IPS-NIHi7 (cell line): ENCODE data around the gene OR6C75.
A peak's percentile ranks its signal among the peaks of the same experiment; 100 is the strongest.
"Not testable (repeated sequence)": the region's sequence is repeated elsewhere in the genome, so short reads cannot be mapped to it uniquely, and the experiment has no call there.

Experiments
- DNase-seq: peaks from one replicate; pipeline ENCODE4 v3.0.0; 2012; ENCODE audit warnings: mixed read lengths; ENCODE audit errors: extremely low spot score

OR6C75 gene

DNA sequence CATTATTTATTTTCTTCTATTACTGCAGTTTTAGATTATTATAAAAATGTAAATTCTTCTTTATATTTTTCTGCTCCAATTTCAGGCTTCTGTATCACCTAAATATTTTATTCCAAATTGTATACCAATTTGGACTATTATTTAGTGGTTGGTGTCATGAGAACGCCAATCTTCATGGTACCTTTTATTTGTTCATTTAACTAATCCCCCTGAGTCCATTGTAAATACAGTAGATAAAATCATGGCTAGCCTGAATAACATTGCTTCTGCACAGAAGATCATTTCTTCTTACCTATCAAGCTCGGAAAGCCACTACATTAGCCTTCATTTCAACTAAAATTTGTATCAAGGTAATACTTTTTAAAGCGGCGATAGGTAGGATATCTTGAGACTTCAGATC lies at the start of gene OR6C75:
Gene OR6C75, plus strand, starts transcription at position 301 of the 400 bp plus-strand sequence. CDS start 2,136 bp downstream, outside the sequence.
- DNase-seq = no peak

DNA sequence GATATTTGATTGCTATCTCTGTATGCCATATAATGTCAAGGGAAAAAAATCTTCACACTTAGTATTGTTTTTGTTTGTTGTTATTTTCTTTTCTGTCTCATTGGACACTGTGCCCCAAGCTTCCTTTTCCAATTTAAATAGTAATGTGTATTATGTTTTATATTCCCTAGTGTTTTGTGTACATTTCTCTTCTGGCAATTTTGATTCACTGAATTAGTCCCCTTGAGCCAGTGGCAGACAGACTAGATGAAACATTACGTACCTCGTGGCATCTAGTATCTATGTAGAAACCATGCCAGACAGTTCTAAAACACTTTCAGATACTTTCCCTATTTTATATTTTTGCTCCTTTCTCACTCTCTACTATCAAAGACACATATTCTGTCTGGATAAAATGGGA lies 48.7 kb upstream of the OR6C75 start, which contains the start of gene OR6C1:
Gene OR6C1, plus strand, starts transcription at position 301 of the 400 bp plus-strand sequence. CDS start 6,257 bp downstream, outside the sequence.
- no peak for DNase-seq

DNA sequence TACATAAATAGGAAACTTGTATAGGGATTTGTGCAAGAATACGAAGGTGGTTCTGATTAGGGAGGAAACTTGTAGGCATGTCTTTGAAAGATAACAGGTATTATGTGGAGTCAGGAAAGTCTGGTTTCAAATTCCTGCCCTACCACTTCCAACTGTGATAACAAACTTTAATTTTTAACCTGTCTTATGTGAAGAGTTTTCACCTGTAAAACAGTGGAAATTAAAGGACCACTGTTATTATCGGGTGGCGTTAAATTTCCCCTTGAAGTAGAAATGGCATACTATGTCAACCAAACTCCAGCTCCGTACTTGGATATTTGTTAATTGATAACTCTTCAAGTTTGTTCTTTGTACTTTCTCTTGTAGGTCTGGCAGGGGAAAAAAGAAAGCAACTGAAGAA lies 42.6 kb upstream of the OR6C75 start:
- no peak for DNase-seq

DNA sequence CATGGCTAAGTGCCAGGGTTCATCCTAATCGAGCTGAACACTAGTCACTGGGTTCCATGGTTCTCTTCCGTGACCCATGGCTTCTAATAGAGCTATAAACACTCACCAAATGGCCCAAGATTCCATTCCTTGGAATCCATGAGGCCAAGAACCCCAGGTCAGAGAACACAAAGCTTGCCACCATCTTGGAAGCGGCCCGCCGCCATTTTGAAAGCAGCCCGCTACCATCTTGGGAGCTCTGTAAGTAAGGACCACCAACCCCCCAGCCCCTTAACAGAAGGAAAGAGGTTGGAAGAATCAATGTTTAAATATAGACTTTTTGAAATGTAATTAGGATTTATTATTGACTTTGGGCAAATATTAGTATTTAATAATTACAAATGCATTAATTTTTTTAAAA lies 37.0 kb upstream of the OR6C75 start:
- DNase-seq = not testable (repeated sequence)

DNA sequence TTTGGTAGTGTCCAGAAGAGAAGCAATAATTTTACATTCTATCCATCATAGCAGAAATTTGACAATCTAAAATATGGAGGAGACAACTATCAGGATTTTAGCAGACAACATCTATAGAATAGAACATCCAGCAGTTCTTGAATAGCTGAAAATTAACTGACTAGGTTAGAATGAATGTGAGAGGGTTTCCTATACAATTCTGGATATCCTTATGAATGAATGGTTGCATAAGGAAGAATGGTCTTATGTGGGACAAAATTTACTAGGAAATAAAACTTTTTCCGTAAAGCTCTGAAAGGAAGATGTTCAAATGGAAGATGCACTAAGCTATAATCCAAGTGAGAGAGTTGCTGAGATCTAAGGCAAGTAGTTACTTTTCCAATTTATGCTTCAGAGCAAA lies 32.3 kb upstream of the OR6C75 start, which contains the start of gene OR6C3:
Gene OR6C3, plus strand, starts transcription at position 301 of the 400 bp plus-strand sequence. CDS start 955 bp downstream, outside the sequence.
- no peak for DNase-seq

DNA sequence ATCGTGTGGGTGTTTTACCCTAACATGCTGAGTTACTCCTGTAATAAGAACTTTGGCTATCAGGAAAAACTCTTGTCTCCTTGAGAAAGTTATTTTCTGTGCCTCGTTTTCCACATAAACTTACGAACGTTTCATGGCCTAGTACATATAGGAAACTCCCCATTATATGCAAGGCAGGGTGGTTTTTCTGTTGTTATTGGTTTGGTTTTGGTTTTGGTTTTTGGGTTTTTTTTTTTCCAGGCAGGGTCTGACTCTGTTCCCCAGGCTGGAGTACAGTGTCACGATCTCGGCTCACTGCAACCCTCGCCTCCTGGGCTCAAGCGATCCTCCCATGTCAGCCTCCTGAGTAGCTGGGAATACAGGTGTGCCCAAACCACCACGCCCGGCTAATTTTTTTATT lies 26.8 kb upstream of the OR6C75 start:
- no peak for DNase-seq

DNA sequence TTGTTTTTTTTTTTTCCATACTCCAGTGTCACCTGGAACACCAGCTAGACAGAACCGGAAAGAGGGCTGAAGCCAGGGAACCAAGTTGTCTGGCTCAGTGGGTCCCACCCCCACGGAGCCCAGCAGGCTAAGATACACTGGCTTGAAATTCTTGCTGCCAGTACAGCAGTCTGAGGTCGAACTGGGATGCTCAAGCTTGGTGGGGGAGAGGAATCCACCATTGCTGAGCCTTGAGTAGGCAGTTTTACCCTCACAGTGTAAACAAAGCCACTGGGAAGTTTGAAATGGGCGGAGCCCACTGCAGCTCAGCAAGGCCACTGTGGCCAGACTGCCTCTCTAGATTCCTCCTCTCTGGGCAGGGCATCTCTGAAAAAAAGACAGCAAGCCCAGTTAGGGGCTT lies 7.4 kb upstream of the OR6C75 start:
- DNase-seq = not testable (repeated sequence)

DNA sequence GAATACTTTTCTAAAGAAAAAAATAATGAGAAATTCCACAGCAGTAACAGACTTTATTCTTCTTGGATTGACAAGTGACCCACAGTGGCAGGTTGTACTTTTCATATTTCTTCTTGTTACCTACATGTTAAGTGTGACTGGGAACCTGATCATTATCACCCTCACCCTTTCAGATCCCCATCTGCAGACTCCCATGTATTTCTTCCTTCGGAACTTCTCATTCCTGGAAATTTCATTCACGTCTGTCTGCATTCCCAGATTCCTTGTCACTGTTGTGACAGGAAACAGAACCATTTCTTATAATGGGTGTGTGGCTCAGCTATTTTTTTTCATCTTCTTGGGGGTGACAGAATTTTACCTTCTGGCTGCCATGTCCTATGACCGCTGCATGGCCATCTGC lies 2.3 kb downstream of the OR6C75 start:
- no peak for DNase-seq

DNA sequence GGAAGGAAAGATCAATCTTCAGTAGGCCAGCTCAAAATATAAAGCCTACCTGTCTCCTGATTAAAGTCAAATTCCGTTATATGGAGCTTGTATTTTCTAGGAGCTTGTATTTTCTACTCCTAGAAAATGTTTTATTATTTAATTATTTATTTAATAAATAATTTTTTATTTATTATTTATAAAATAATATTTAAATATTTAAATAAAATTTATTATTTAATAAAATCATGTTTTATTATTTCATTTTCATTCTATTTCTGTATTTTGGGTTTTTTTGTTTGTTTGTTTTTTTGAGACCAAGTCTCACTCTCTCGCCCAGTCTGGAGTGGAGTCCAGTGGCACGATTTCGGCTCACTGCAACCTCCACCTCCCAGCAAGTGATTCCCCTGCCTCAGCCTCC lies 9.7 kb downstream of the OR6C75 start:
- no peak for DNase-seq

DNA sequence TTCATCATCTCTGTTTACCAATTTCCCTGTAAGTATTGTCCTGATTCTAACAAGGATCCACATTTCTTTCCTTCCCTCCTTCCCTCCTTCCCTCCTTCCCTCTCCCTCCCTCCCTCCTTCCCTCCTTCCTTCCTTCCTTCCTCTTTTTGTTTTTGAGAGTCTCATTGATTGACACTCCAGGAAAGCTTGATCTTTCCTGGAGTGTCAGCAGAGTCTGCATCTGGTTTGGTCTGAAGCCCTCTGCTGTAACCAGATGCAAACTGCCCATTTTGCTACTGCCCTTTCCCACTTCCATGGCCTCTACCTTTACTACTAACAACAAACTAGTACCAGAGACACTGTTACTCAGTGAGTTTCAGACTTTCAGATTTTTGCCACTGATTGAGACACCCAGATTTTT lies 23.1 kb downstream of the OR6C75 start:
- DNase-seq = peak; percentile 34

DNA sequence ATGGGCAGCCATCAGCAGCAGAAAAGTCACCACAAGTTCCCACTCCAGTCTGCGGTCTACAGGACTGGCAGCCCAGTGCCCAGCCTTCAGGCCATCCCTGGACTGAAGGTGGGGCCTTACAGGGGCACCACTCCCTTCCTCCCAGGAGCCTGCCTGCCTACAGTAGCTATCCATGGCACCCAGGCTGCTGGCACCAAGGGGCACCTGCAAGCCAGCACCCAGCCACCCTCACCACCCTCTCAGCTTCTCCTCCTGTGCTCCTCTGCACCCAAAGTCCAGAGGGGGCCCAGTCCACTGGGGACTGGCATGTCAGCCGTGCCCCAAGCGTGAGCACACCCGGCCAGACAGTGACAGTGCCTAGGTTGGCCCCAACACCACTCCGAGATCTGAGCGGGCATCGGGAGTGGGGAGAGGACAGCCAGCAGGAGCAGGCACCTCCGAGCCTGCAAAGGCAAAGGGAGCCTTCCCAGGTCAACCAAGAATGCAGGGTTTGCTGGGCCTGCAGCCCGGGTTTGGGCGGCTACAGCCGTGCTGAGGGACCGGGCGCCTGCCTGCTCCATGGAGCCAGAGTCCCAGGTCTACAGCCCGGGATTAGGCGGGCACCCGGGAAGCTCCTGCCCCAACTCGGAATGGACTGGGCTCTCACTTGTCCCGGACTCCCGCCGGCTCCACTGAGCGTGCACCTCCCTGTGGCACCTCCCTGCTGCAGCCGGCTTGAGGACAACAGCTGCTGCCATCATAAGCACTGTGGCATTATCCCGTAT lies 29.4 kb downstream of the OR6C75 start:
- no peak for DNase-seq

DNA sequence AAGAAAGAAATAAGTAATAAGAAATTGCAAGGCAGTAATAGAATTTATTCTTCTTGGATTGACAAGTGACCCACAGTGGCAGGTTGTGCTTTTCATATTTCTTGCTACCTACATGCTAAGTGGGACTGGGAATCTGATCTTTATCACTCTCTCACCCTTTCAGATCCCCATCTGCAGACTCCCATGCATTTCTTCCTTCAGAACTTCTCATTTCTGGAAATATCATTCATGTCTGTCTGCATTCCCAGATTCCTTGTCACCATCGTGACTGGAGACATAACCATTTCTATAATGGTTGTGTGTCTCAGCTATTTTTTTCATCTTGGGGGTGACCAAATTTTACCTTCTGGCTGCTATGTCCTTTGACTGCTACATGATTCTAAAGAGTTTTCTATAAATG lies 33.6 kb downstream of the OR6C75 start:
- DNase-seq = no peak

DNA sequence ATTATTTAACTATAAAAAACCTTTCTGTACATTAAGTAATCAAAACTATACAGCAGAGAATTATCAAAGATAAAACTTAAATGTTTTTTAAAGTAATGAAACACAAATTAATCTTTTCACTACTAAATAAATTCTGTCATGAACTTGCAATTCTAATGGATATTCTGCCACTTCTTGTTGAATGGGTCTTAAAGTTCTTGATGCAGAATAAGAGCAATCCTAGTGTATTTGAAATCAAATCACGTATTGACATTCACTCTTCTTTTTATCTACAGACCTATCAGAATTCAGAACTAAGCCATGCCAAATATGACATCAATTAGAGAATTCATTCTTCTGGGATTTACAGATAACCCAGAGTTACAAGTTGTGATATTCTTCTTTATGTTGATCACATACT lies 37.5 kb downstream of the OR6C75 start, which contains the start of gene OR6C65:
Gene OR6C65, plus strand, starts transcription at position 301 of the 400 bp plus-strand sequence. Its CDS starts 0 bp downstream, at position 301.
- DNase-seq = no peak

DNA sequence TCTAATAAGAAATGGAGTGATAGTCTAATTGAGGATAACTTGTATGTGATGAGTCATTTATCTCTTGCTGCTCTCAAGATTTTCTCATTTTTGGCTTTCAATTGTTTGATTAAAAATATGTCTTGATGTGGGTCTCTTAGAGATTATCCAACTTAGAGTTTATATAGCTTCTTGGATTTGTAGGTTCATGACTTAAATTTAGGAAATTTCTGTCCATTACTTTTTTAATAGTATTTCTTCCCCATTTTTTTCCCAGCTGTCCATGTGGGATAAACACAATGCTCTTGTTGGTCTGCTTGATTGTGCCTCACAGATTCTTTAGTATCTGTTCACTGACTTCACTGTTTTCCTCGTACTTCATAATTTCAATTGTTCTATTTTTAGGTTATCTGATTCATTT lies 45.1 kb downstream of the OR6C75 start:
- no peak for DNase-seq

DNA sequence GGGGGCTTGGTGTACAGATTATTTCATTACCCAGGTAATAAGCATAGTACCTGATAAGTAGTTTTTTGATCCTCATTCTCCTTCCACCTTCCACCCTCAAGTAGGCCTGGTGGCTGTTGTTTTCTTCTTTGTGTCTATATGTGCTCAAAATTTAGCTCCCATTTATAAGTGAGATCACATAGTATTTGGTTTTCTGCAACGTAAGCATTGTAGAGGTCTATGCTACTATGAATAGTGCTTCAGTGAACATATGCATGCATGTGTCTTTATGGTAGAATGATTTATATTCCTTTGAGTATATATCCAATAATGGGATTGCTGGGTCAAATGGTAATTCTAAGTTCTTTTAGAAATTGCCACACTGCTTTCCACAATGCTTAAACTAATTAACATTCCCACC lies 46.4 kb downstream of the OR6C75 start:
- not testable (repeated sequence) for DNase-seq

DNA sequence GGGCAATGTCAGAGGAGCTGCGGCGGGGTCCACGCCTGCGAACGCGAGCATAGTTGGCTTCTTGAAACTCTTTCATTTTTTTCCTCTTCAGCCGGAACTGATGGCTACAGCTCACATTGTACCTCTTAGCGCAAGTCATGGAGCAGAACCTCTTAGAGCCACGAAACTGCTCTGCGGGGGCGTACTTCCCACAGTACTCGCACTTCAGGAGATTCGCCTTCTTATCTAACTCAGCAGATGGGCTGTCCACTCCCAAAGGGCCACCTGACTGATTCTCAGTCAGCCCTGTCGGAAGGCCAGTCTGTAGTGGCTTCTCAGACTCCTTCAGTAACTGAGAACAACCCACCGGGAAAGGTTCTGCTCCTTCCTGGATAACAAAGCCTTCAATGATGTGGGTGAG lies 49.4 kb downstream of the OR6C75 start:
- not testable (repeated sequence) for DNase-seq

DNA sequence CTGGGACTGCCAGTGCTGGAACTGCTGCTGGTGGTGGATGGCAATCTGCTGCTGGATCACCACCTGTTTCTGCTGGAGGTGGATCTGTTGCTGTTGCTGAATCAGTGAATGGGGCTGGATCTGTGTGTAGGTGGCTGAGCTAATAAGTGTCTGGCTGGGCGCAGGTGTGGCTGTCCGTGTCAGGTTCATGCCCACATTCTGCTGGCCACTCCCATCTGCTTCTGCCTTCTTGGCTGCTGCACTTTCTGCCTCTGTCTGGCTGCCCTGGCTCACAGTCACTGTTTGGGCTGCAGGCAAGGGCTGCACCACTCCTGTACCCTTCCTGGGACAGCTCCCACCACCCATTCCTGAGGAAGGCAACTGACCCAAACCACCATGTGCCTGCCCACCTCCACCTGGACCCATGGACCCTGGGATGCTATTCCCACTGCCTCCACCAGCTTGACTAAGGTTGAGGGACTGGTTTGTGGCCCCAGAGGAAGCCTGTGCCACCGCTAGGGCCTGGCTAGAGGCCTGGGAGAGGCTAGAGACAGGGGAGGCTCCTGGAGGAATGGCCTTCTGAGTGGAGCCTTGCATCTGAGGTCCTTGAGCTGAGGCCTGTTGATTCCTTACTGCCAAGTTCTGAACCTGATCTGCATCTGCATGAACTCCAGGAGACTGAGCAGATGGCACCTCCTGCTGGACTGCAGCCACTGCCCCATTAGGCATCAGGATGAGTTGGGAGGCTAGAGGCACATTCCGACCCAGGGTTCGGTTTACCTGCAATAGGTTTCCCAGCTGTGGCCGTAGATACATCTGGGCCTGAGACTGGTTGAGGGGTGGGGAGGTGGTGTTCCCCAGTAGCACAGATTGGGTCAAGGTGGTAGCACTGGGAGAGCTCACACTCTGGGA lies 51.0 kb downstream of the OR6C75 start:
- DNase-seq = not testable (repeated sequence)

DNA sequence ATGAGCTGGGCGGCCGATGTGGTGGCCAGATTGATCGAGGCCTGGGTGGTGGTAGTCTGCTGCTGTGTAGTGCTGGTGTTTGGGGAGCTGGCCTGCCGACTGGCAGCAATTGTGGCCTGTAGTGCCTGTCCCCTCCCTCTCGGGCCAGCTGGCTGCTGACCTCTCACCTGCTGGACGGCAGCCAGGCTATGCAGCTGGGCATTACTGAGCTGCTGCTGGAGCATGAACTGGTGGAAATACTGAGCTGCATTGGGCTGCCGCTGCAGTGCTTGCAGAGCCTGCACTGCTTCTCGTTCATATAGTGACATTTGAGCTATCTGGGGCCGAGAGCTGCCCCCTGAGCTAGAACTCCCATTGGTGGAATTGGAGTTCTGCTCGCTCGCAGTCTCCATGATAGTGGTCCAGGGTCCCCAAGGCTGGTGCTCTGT lies 51.6 kb downstream of the OR6C75 start:
- not testable (repeated sequence) for DNase-seq

DNA sequence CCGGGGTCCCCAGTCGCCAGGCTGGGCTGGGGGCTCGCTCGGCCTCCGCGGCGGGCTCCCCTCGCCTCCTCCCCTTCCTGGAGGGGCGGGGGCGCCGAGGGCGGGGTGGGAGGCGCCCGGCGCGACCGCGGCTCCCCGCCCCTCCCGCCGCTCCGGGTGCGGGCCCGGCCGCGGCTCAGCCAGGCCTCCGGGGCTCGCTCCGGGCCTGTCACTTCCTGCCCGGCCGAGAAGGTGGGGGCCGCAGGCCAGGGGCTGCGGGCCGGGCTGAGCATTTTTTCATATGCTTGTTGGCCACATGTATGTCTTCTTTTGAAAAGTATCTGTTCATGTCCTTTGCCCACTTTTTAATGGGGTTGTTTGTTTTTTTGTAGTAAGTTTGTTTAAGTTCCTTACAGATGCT lies 52.1 kb downstream of the OR6C75 start:
- not testable (repeated sequence) for DNase-seq

DNA sequence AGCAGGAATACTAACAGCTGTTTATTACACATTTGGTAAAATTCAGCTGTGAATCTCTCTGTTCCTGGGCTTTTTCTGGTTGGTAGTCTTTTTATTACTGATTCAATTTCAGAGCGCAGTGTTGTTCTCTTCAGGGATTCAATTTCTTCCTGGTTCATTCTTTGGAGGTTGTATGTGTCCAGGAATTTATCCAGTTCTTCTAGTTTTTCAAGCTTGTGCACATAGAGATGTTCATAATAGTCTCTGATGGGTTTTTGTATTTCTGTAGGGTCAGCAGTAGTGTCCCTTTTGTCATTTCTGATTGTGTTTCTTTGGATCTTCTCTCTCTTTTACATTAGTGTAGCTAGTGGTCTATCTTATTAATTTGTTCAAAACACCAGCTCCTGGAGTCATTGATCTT lies 54.2 kb downstream of the OR6C75 start:
- no peak for DNase-seq
